Neural cell (in vitro differentiated cells): ENCODE measurements around the gene RUBCN. TPM values are rescaled to one million over a fixed set of nuclear protein-coding genes. Genes with fewer than 3 reads are reported as not detected.
A peak's percentile ranks its signal among the peaks of the same experiment; 100 is the strongest.

Experiments used
- H2AFZ ChIP-seq: fragments of 200-600, 300-800 bp; sonication (generic), shearing (Covaris generic); 2 replicates; pipeline ENCODE4 v1.6.0; 2014; ENCODE audit warnings: low read depth, mild to moderate bottlenecking, antibody characterized with exemption, low read length, moderate library complexity
- H3F3A ChIP-seq: fragments of 200-600 bp; shearing (Covaris generic); 2 replicates; pipeline ENCODE4 v1.6.1; 2016; ENCODE audit warnings: mild to moderate bottlenecking, moderate library complexity, mixed read lengths, antibody characterized with exemption, low read length; ENCODE audit not compliant: insufficient read depth, poor library complexity, severe bottlenecking
- H3K27ac ChIP-seq: fragments of 200-600, 300-800 bp; sonication (generic), shearing (Covaris generic); 2 replicates; pipeline ENCODE4 v1.5.1; 2014; ENCODE audit warnings: mild to moderate bottlenecking, low read length, moderate library complexity
- H3K27me3 ChIP-seq: fragments of 300-800, 200-600 bp; sonication (generic), shearing (Covaris generic); 2 replicates; pipeline ENCODE4 v1.6.0; 2014; ENCODE audit warnings: mild to moderate bottlenecking, low read depth, low read length, moderate library complexity; ENCODE audit not compliant: insufficient read depth
- H3K36me3 ChIP-seq: fragments of 300-800, 200-600 bp; sonication (generic), shearing (Covaris generic); 2 replicates; pipeline ENCODE4 v1.5.1; 2014; ENCODE audit warnings: mild to moderate bottlenecking, antibody characterized with exemption, low read length, moderate library complexity; ENCODE audit not compliant: insufficient read depth
- H3K4me2 ChIP-seq: fragments of 300-800, 200-600 bp; sonication (generic), shearing (Covaris generic); 2 replicates; pipeline ENCODE4 v1.6.0; 2014; ENCODE audit warnings: mild to moderate bottlenecking, low read length
- H3K4me3 ChIP-seq: fragments of 300-800, 200-600 bp; sonication (generic), shearing (Covaris generic); 2 replicates; pipeline ENCODE4 v1.5.1; 2014; ENCODE audit warnings: mild to moderate bottlenecking, low read length, moderate library complexity
- H3K79me2 ChIP-seq: fragments of 200-600 bp; shearing (Covaris generic); replicated peaks from 2 replicates; pipeline ENCODE4 v1.6.0; 2014; ENCODE audit warnings: mild to moderate bottlenecking, low read length, moderate library complexity; ENCODE audit not compliant: insufficient read depth
- H3K9ac ChIP-seq: fragments of 300-800, 200-600 bp; sonication (generic), shearing (Covaris generic); 2 replicates; pipeline ENCODE4 v1.6.1; 2016; ENCODE audit warnings: mild to moderate bottlenecking, low read length, mixed read lengths
- H3K9me2 ChIP-seq: fragments of 200-600 bp; shearing (Covaris generic); 2 replicates; pipeline ENCODE4 v1.6.1; 2016; ENCODE audit warnings: mild to moderate bottlenecking, low read length, mixed read lengths; ENCODE audit not compliant: insufficient read depth
- H3K9me3 ChIP-seq: fragments of 200-600, 300-800 bp; sonication (generic), shearing (Covaris generic); 2 replicates; pipeline ENCODE4 v1.6.1; 2016; ENCODE audit warnings: mild to moderate bottlenecking, mixed run types, low read length, moderate library complexity, mixed read lengths
- H4K20me1 ChIP-seq: fragments of 200-600 bp; shearing (Covaris generic); 2 replicates; pipeline ENCODE4 v1.6.1; 2016; ENCODE audit warnings: mild to moderate bottlenecking, mixed run types; ENCODE audit not compliant: insufficient read depth
- EP300 ChIP-seq: fragments of 450-650 bp; conservative IDR thresholded peaks from 2 replicates; pipeline ENCODE4 v1.6.1; 2014; ENCODE audit warnings: antibody characterized with exemption, mild to moderate bottlenecking, moderate library complexity; ENCODE audit not compliant: poor library complexity, severe bottlenecking
- EZH2 ChIP-seq: fragments of 200-600, 300-800 bp; shearing (Covaris generic), sonication (generic); IDR thresholded peaks from 2 replicates; pipeline ENCODE4 v1.6.1; 2014; ENCODE audit warnings: antibody characterized with exemption, low read length, borderline replicate concordance, mild to moderate bottlenecking; ENCODE audit not compliant: insufficient read depth, poor library complexity, severe bottlenecking
- MXI1 ChIP-seq: fragments of 450-650 bp; conservative IDR thresholded peaks from 2 replicates; pipeline ENCODE4 v1.6.1; 2014; ENCODE audit warnings: antibody characterized with exemption, mild to moderate bottlenecking; ENCODE audit not compliant: poor library complexity, severe bottlenecking
- POLR2AphosphoS5 ChIP-seq: IDR thresholded peaks from 2 replicates; pipeline ENCODE4 v1.6.1; 2012
- RAD21 ChIP-seq: fragments of 450-650 bp; conservative IDR thresholded peaks from 2 replicates; pipeline ENCODE4 v1.6.1; 2014; ENCODE audit warnings: antibody characterized with exemption, mild to moderate bottlenecking, moderate library complexity
- REST ChIP-seq: IDR thresholded peaks from 2 replicates; pipeline ENCODE4 v1.6.1; 2012; ENCODE audit warnings: borderline replicate concordance
- SMC3 ChIP-seq: fragments of 450-650 bp; conservative IDR thresholded peaks from 2 replicates; pipeline ENCODE4 v1.6.1; 2014; ENCODE audit warnings: antibody characterized with exemption, mild to moderate bottlenecking, moderate library complexity; ENCODE audit not compliant: poor library complexity
- TAF1 ChIP-seq: IDR thresholded peaks from 2 replicates; pipeline ENCODE4 v1.6.1; 2012; ENCODE audit warnings: low read depth
- polyA plus RNA-seq: library from polyadenylated mRNA; depleted of rRNA; stranded (reverse); fragments of >200 nt; gene quantifications from 2 replicates; pipeline ENCODE4 v1.2.3, GENCODE V29; 2014
- TF ChIP-seq, protein P1 (sequence below): fragments of 450-650 bp; IDR thresholded peaks from 2 replicates; pipeline ENCODE4 v1.5.1; 2014; ENCODE audit warnings: antibody characterized with exemption, mild to moderate bottlenecking, moderate library complexity; ENCODE audit not compliant: poor library complexity, severe bottlenecking

Gene RUBCN
- polyA plus RNA-seq, 1 donor from 2014 or later, result 16.1 TPM

GRCh38 chr3:197737319-197737649 is 580 bp upstream of the RUBCN start:
- H3K9me3 ChIP-seq, result no peaks in the 10 kb centered on the region
- H3K27me3 ChIP-seq, result no peaks in the 10 kb centered on the region
- H3K27ac ChIP-seq, result peak overlapping the region; percentile 92
- no peaks in the 10 kb centered on the region for H4K20me1 ChIP-seq
- H3K79me2 ChIP-seq, result peaks cover 13% of the 10 kb centered on the region
- H3F3A ChIP-seq, result peaks cover 3% of the 10 kb centered on the region
- no peaks in the 10 kb centered on the region for H3K36me3 ChIP-seq
- peak overlapping the region; percentile 76 for H2AFZ ChIP-seq
- peak overlapping the region; percentile 82 for H3K9ac ChIP-seq
- H3K9me2 ChIP-seq, result no peaks in the 10 kb centered on the region
- TF ChIP-seq POLR2AphosphoS5, result no peak
- TF ChIP-seq TAF1, result peak; percentile 26
- TF ChIP-seq EP300, result no peak
- TF ChIP-seq EZH2, result no peak
- peak; percentile 34 for TF ChIP-seq SMC3
- TF ChIP-seq, protein P1, sequence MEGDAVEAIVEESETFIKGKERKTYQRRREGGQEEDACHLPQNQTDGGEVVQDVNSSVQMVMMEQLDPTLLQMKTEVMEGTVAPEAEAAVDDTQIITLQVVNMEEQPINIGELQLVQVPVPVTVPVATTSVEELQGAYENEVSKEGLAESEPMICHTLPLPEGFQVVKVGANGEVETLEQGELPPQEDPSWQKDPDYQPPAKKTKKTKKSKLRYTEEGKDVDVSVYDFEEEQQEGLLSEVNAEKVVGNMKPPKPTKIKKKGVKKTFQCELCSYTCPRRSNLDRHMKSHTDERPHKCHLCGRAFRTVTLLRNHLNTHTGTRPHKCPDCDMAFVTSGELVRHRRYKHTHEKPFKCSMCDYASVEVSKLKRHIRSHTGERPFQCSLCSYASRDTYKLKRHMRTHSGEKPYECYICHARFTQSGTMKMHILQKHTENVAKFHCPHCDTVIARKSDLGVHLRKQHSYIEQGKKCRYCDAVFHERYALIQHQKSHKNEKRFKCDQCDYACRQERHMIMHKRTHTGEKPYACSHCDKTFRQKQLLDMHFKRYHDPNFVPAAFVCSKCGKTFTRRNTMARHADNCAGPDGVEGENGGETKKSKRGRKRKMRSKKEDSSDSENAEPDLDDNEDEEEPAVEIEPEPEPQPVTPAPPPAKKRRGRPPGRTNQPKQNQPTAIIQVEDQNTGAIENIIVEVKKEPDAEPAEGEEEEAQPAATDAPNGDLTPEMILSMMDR, result no peak
- H3K4me2 ChIP-seq, result peak overlapping the region; percentile 79
- peak overlapping the region; percentile 70 for H3K4me3 ChIP-seq

GRCh38 chr3:197736010-197736490 is 654 bp downstream of the RUBCN start:
- H3K79me2 ChIP-seq, result peaks cover 13% of the 10 kb centered on the region
- no peaks in the 10 kb centered on the region for H3K36me3 ChIP-seq
- H3K9me3 ChIP-seq, result no peaks in the 10 kb centered on the region
- peaks cover 3% of the 10 kb centered on the region for H3F3A ChIP-seq
- H3K9ac ChIP-seq, result peak overlapping the region; percentile 84
- TF ChIP-seq TAF1 (no peak), EP300 (no peak), SMC3 (no peak), RAD21 (no peak), REST (no peak), MXI1 (no peak), EZH2 (no peak), POLR2AphosphoS5 (no peak)
- TF ChIP-seq, protein P1, result no peak
- peak overlapping the region; percentile 76 for H2AFZ ChIP-seq
- peak overlapping the region; percentile 70 for H3K4me3 ChIP-seq
- H4K20me1 ChIP-seq, result no peaks in the 10 kb centered on the region
- H3K4me2 ChIP-seq, result peak overlapping the region; percentile 87
- peak overlapping the region; percentile 69 for H3K27ac ChIP-seq
- no peaks in the 10 kb centered on the region for H3K27me3 ChIP-seq
- no peaks in the 10 kb centered on the region for H3K9me2 ChIP-seq
